Upper lobe of right lung (tissue), 1 donor: ENCODE data around the gene SEC14L2. TPM values are rescaled to one million over a fixed set of nuclear protein-coding genes. Genes with fewer than 3 reads are reported as not detected.

Experiments
- ATAC-seq: fragments of 200-7000 bp; cut with Tn5 transposase; one replicate; pipeline ENCODE4 v1.9.1; 2020; ENCODE audit warnings: mild to moderate bottlenecking, moderate library complexity
- DNase-seq: peaks from one replicate; pipeline ENCODE4 v3.0.0-alpha.2; 2020
- H3K27ac ChIP-seq: fragments of 200-600 bp; one replicate; pipeline ENCODE4 v1.8.0; 2022
- H3K27me3 ChIP-seq: fragments of 200-600 bp; one replicate; pipeline ENCODE4 v1.8.0; 2022; ENCODE audit warnings: mild to moderate bottlenecking
- H3K36me3 ChIP-seq: fragments of 200-600 bp; one replicate; pipeline ENCODE4 v1.8.0; 2022
- H3K4me1 ChIP-seq: fragments of 200-600 bp; one replicate; pipeline ENCODE4 v1.8.0; 2022
- H3K4me3 ChIP-seq: fragments of 200-600 bp; one replicate; pipeline ENCODE4 v1.8.0; 2022; ENCODE audit warnings: mild to moderate bottlenecking
- H3K9me3 ChIP-seq: fragments of 200-600 bp; one replicate; pipeline ENCODE4 v1.8.0; 2022
- intact Hi-C: fragments of 100-400 bp; cut with DNase I; formaldehyde crosslinking; loops from one replicate; pipeline ENCODE4 v1.11.0; 2022
- total RNA-seq: library from RNA; stranded (reverse); fragmentation: NEBNext Ultra II Directional; extraction: Animal tissue kit (Norgen Biotek cat#: 25700); gene quantifications from one replicate; pipeline ENCODE4 v1.2.1, GENCODE V29; 2021
- TF ChIP-seq, protein P1 (sequence below): fragments of 200-600 bp; IDR thresholded peaks from one replicate; pipeline ENCODE4 v1.8.0; 2022; ENCODE audit warnings: antibody characterized with exemption
- donor health status: DM: no; HTN: yes; CAD: no; lungs with severe emphysema.

SEC14L2 gene
- total RNA-seq, 1 donor from 2014 or later: 7.1 TPM

- H3K4me1 ChIP-seq: no peaks in the 10 kb centered on the region
- intact Hi-C loops: no loop called here
- DNase-seq: no peak
- H3K27ac ChIP-seq: no peak overlapping the region
- no peak overlapping the region for H3K4me3 ChIP-seq
- no peaks in the 10 kb centered on the region for H3K9me3 ChIP-seq
- no peaks in the 10 kb centered on the region for H3K27me3 ChIP-seq
- H3K36me3 ChIP-seq: peaks cover 29% of the 10 kb centered on the region
- TF ChIP-seq, protein P1, sequence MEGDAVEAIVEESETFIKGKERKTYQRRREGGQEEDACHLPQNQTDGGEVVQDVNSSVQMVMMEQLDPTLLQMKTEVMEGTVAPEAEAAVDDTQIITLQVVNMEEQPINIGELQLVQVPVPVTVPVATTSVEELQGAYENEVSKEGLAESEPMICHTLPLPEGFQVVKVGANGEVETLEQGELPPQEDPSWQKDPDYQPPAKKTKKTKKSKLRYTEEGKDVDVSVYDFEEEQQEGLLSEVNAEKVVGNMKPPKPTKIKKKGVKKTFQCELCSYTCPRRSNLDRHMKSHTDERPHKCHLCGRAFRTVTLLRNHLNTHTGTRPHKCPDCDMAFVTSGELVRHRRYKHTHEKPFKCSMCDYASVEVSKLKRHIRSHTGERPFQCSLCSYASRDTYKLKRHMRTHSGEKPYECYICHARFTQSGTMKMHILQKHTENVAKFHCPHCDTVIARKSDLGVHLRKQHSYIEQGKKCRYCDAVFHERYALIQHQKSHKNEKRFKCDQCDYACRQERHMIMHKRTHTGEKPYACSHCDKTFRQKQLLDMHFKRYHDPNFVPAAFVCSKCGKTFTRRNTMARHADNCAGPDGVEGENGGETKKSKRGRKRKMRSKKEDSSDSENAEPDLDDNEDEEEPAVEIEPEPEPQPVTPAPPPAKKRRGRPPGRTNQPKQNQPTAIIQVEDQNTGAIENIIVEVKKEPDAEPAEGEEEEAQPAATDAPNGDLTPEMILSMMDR: no peak
- no peak for ATAC-seq
Measured at GRCh38 chr22:30411780-30412179, 15.0 kb downstream of the SEC14L2 start.

DNA sequence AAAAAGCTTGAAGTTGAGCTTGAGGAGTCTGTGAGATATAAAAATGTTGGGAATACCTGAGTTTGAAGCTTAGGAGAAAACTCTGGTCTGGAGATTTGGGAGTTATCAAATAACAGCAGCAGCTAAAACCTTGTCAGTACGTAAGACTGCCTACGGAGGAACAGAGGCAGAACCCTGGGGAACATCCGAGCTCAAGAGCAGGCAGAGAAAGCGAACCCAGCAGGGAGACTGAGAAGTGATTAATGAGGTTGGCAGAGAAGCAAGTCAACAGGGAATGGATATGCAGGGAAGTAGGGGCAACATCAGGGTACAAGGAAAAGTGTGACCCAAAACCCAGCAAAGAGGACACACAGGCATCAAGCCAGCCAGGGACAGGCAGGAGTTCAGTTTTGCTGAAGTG, 16.2 kb downstream of the SEC14L2 start:
- DNase-seq: no peak
- Histone ChIP-seq H3K27ac (no peak overlapping the region), H3K36me3 (peaks cover 29% of the 10 kb centered on the region), H3K4me1 (no peaks in the 10 kb centered on the region), H3K27me3 (no peaks in the 10 kb centered on the region), H3K9me3 (no peaks in the 10 kb centered on the region), H3K4me3 (no peak overlapping the region)
- TF ChIP-seq, protein P1: no peak
- ATAC-seq: no peak
- intact Hi-C loops: no loop called here

DNA sequence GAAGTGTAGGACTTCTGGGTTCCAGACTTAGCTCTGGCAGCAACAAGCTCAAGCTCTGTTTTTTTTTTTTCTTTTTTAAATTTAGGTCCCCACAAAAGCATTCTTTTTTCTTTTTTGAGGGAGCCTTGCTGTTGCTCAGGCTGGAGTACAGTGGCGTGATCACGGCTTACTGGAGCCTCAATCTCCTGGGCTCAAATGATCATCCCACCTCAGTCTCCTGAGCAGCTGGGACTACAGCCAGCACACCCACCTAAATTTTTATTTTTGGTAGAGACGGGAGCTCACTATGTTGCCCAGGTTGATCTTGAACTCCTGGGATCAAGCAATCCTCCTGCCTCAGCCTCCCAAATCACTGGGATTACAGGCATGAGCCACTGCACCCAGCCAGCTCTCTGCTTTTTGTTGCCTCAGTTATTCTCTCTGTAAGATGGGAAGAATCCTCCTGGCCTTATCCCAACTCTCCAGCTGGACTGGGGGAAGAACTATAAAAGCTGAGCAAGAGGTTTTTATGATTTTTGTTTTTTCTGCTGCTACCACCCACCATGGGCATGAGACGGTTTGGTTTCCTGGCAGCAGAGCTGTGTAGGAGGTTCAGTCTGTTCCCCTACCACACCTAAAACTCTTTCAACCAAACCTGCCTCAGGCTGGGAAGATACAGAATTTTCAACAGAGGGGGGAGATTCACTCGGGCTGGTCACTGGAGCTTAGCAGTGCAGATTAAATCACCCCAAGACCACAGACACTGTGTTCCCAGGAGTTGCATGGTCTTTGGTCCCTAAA, 17.1 kb downstream of the SEC14L2 start:
- intact Hi-C loops: no loop called here
- Histone ChIP-seq H3K36me3 (peaks cover 39% of the 10 kb centered on the region), H3K27ac (no peak overlapping the region), H3K4me3 (no peak overlapping the region), H3K4me1 (no peaks in the 10 kb centered on the region), H3K27me3 (no peaks in the 10 kb centered on the region), H3K9me3 (no peaks in the 10 kb centered on the region)
- no peak for ATAC-seq
- DNase-seq: no peak
- TF ChIP-seq, protein P1: no peak

DNA sequence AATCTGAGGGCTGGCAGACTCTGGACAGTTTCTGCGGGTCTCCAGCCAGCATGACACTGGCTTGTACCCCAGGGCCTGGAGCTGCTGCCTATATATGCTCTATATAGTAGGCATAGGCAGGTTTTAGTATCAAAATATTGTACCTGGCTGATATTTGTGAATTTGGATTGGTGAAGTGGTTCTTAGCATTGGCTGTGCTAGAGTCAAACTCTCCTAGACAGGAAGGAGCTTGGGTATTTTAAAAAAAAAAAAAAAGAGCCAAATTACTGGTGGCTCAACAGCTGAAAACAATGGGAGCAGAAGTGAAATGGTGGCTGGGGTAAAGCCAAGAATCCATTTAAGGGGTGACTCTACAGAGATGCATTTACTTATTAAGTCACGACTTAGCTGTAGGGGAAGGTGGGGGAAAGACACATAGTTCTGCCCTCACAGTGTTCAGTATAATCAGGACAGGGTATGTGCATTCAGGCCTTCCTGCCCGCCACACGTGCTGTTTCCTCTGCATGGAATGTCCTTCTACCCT, 17.8 kb downstream of the SEC14L2 start:
- no peaks in the 10 kb centered on the region for H3K27me3 ChIP-seq
- H3K9me3 ChIP-seq: no peaks in the 10 kb centered on the region
- H3K4me1 ChIP-seq: no peaks in the 10 kb centered on the region
- no peak overlapping the region for H3K4me3 ChIP-seq
- no peak for ATAC-seq
- no peak for DNase-seq
- intact Hi-C loops: no loop called here
- TF ChIP-seq, protein P1: no peak
- no peak overlapping the region for H3K27ac ChIP-seq
- peaks cover 40% of the 10 kb centered on the region for H3K36me3 ChIP-seq

- Histone ChIP-seq H3K4me1 (no peaks in the 10 kb centered on the region), H3K36me3 (peaks cover 36% of the 10 kb centered on the region), H3K9me3 (no peaks in the 10 kb centered on the region), H3K4me3 (no peak overlapping the region), H3K27ac (no peak overlapping the region), H3K27me3 (no peaks in the 10 kb centered on the region)
- TF ChIP-seq, protein P1: no peak
- no peak for DNase-seq
- intact Hi-C loops: no loop called here
- no peak for ATAC-seq
Measured at GRCh38 chr22:30416403-30416802, 19.6 kb downstream of the SEC14L2 start.
